Osteoblast (primary cell): ENCODE measurements around the gene CPNE7. TPM values are rescaled to one million over a fixed set of nuclear protein-coding genes. Genes with fewer than 3 reads are reported as not detected.

ENCODE experiments used
- DNase-seq: peaks from one replicate; pipeline ENCODE4 v3.0.0; 2011; ENCODE audit warnings: low spot score, mixed read lengths; ENCODE audit not compliant: insufficient read length; ENCODE audit errors: missing footprints
- H2AFZ ChIP-seq: 2 replicates; pipeline ENCODE4 v1.6.0; 2011; ENCODE audit warnings: mild to moderate bottlenecking, low read length
- H3K27ac ChIP-seq: 2 replicates; pipeline ENCODE4 v1.5.1; 2011; ENCODE audit warnings: mild to moderate bottlenecking, low read depth, low read length, moderate library complexity
- H3K27me3 ChIP-seq: 2 replicates; pipeline ENCODE4 v1.6.0; 2012; ENCODE audit warnings: mild to moderate bottlenecking, control low read depth, inconsistent platforms, low read length, moderate library complexity; ENCODE audit not compliant: insufficient read depth
- H3K36me3 ChIP-seq: 2 replicates; pipeline ENCODE4 v1.5.1; 2011; ENCODE audit warnings: mild to moderate bottlenecking, low read length, control low read depth, moderate library complexity; ENCODE audit not compliant: insufficient read depth
- H3K4me1 ChIP-seq: 2 replicates; pipeline ENCODE4 v1.5.1; 2011; ENCODE audit warnings: mild to moderate bottlenecking, low read length, control low read depth, moderate library complexity; ENCODE audit not compliant: insufficient read depth
- H3K4me2 ChIP-seq: 2 replicates; pipeline ENCODE4 v1.6.0; 2011; ENCODE audit warnings: mild to moderate bottlenecking, low read length; ENCODE audit not compliant: insufficient read depth
- H3K4me3 ChIP-seq: fragments of 200-600 bp; sonication (generic); 3 replicates; pipeline ENCODE4 v1.5.1; 2012; ENCODE audit warnings: mild to moderate bottlenecking, low read length, inconsistent platforms; ENCODE audit not compliant: insufficient read depth
- H3K79me2 ChIP-seq: 2 replicates; pipeline ENCODE4 v1.6.0; 2012; ENCODE audit warnings: mild to moderate bottlenecking, low read length, control low read depth, inconsistent platforms; ENCODE audit not compliant: insufficient read depth
- H3K9me3 ChIP-seq: 2 replicates; pipeline ENCODE4 v1.5.1; 2011; ENCODE audit warnings: low read depth, low read length, control low read depth
- H4K20me1 ChIP-seq: 2 replicates; pipeline ENCODE4 v1.6.0; 2012; ENCODE audit warnings: mild to moderate bottlenecking, low read length, control low read depth; ENCODE audit not compliant: insufficient read depth
- total RNA-seq: library from RNA; depleted of rRNA; stranded (reverse); fragments of >200 nt; gene quantifications from 2 replicates; pipeline ENCODE4 v1.2.3, GENCODE V29; 2012
- TF ChIP-seq, protein P1 (sequence below): IDR thresholded peaks from 2 replicates; pipeline ENCODE4 v1.5.1; 2011; ENCODE audit warnings: mild to moderate bottlenecking, low read depth, low read length, moderate library complexity; ENCODE audit errors: extremely low read depth

CPNE7 gene
- total RNA-seq, 1 donor, result 7.2 TPM

DNA sequence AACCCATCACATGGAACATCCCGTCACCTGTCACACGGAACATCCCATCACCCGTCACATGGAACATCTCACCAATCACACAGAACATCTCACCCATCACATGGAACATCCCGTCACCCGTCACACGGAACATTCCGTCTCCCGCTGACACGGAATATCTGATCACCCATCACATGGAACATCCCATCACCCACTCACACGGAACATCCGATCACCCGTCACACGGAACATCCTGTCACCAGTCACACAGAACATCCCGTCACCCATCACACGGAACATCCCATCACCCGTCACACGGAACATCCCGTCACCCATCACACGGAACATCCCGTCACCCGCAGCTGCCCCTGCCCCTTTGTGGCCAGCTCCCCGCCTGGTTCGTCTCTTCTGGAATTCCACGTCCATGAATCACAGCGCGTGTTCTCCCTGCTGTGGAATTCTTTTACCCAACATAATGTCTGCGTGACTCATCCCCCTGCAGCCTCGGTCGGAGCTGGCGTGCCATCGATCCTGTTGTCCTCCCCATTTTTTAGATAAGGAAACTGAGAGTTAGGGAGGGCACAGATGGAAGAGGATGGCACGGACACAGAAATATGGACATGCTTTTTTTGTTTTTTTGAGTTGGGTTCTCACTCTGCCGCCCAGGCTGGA is 5.6 kb downstream of the CPNE7 start:
- peaks cover 10% of the 10 kb centered on the region for H3K36me3 ChIP-seq

GRCh38 chr16:89581861-89582563 is 6.5 kb downstream of the CPNE7 start:
- Histone ChIP-seq H2AFZ (peak overlapping the region; percentile 4), H3K4me3 (no peak overlapping the region), H3K36me3 (peaks cover 10% of the 10 kb centered on the region)

More for the DNA sequence above, 5.6 kb downstream of the CPNE7 start:
- Histone ChIP-seq H3K79me2 (peaks cover 22% of the 10 kb centered on the region), H3K9me3 (no peaks in the 10 kb centered on the region), H2AFZ (no peak overlapping the region), H3K27ac (peak overlapping the region; percentile 91), H3K4me2 (no peak overlapping the region), H3K4me3 (no peak overlapping the region), H3K4me1 (peaks cover 23% of the 10 kb centered on the region), H3K27me3 (no peaks in the 10 kb centered on the region), H4K20me1 (no peaks in the 10 kb centered on the region)
- TF ChIP-seq, protein P1, sequence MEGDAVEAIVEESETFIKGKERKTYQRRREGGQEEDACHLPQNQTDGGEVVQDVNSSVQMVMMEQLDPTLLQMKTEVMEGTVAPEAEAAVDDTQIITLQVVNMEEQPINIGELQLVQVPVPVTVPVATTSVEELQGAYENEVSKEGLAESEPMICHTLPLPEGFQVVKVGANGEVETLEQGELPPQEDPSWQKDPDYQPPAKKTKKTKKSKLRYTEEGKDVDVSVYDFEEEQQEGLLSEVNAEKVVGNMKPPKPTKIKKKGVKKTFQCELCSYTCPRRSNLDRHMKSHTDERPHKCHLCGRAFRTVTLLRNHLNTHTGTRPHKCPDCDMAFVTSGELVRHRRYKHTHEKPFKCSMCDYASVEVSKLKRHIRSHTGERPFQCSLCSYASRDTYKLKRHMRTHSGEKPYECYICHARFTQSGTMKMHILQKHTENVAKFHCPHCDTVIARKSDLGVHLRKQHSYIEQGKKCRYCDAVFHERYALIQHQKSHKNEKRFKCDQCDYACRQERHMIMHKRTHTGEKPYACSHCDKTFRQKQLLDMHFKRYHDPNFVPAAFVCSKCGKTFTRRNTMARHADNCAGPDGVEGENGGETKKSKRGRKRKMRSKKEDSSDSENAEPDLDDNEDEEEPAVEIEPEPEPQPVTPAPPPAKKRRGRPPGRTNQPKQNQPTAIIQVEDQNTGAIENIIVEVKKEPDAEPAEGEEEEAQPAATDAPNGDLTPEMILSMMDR, result no peak
- peak; percentile 100 for DNase-seq

GRCh38 chr16:89582614-89583196 is 7.1 kb downstream of the CPNE7 start:
- TF ChIP-seq, protein P1, result no peak
- H4K20me1 ChIP-seq, result no peaks in the 10 kb centered on the region
- H2AFZ ChIP-seq, result peak overlapping the region; percentile 4
- H3K9me3 ChIP-seq, result no peaks in the 10 kb centered on the region
- peaks cover 30% of the 10 kb centered on the region for H3K4me1 ChIP-seq
- H3K4me3 ChIP-seq, result no peak overlapping the region
- peaks cover 8% of the 10 kb centered on the region for H3K79me2 ChIP-seq
- H3K4me2 ChIP-seq, result peak overlapping the region; percentile 9
- peak overlapping the region; percentile 91 for H3K27ac ChIP-seq
- peaks cover 10% of the 10 kb centered on the region for H3K36me3 ChIP-seq
- no peaks in the 10 kb centered on the region for H3K27me3 ChIP-seq
- DNase-seq, result no peak

More at GRCh38 chr16:89581861-89582563, 6.5 kb downstream of the CPNE7 start:
- H3K27ac ChIP-seq, result peak overlapping the region; percentile 91
- TF ChIP-seq, protein P1, result no peak
- peaks cover 30% of the 10 kb centered on the region for H3K4me1 ChIP-seq
- H3K27me3 ChIP-seq, result no peaks in the 10 kb centered on the region
- H3K79me2 ChIP-seq, result peaks cover 13% of the 10 kb centered on the region
- H3K4me2 ChIP-seq, result peak overlapping the region; percentile 9
- no peaks in the 10 kb centered on the region for H3K9me3 ChIP-seq
- DNase-seq, result peak; percentile 98
- no peaks in the 10 kb centered on the region for H4K20me1 ChIP-seq
